ENCODE results near the gene DAGLA.

The DAGLA gene

DNA sequence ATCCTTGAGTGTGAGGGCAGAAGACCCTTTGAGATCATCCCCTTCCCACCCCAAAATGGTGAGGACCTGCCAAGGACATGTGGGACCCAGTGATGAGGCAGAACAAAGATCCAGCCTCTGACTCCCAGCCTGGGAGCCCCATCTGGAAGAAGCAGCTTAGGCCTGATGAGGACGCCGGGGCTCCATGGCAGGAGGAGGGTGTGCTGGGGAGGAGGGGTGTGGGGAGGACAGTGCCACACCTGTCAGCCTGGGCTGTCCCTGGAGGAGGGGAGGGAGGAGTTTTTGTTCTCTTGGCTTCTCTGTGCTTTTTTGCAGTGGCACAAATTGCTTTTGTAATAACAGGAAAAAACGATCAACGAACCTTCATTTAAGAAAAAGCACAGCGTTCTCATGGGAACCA, 44.4 kb upstream of the DAGLA start:
- Histone ChIP-seq H3K4me3 (ENCODE audit: low read depth, low read length, poor library complexity, severe bottlenecking) (no peak overlapping the region), H3K27ac (ENCODE audit: low read depth, low read length, poor library complexity, severe bottlenecking) (no peak overlapping the region), H3K4me1 (ENCODE audit: insufficient read depth, low read length, severe bottlenecking) (no peaks in the 10 kb centered on the region), H3K79me2 (ENCODE audit: insufficient read depth, low read length) (no peaks in the 10 kb centered on the region), H3K4me2 (ENCODE audit: low read length) (no peak overlapping the region), H3K9ac (ENCODE audit: low read length) (no peak overlapping the region), H2AFZ (ENCODE audit: low read length) (no peak overlapping the region), H3K9me2 (ENCODE audit: low read depth, low read length) (no peaks in the 10 kb centered on the region), H3K27me3 (ENCODE audit: insufficient read depth, low read length) (no peaks in the 10 kb centered on the region), H3K9me3 (ENCODE audit: low read length) (no peaks in the 10 kb centered on the region), H3F3A (ENCODE audit: insufficient read depth, low read length) (no peaks in the 10 kb centered on the region), H4K20me1 (ENCODE audit: insufficient read depth, low read length) (no peaks in the 10 kb centered on the region), H3K36me3 (ENCODE audit: insufficient read depth, low read length) (no peaks in the 10 kb centered on the region)
- TF ChIP-seq, protein P1, sequence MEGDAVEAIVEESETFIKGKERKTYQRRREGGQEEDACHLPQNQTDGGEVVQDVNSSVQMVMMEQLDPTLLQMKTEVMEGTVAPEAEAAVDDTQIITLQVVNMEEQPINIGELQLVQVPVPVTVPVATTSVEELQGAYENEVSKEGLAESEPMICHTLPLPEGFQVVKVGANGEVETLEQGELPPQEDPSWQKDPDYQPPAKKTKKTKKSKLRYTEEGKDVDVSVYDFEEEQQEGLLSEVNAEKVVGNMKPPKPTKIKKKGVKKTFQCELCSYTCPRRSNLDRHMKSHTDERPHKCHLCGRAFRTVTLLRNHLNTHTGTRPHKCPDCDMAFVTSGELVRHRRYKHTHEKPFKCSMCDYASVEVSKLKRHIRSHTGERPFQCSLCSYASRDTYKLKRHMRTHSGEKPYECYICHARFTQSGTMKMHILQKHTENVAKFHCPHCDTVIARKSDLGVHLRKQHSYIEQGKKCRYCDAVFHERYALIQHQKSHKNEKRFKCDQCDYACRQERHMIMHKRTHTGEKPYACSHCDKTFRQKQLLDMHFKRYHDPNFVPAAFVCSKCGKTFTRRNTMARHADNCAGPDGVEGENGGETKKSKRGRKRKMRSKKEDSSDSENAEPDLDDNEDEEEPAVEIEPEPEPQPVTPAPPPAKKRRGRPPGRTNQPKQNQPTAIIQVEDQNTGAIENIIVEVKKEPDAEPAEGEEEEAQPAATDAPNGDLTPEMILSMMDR (IDR thresholded peaks at IDR 0.05; ENCODE audit: low read length) = no peak
- no peak for TF ChIP-seq EZH2 (IDR thresholded peaks at IDR 0.05; ENCODE audit: borderline replicate concordance, low read length)

DNA sequence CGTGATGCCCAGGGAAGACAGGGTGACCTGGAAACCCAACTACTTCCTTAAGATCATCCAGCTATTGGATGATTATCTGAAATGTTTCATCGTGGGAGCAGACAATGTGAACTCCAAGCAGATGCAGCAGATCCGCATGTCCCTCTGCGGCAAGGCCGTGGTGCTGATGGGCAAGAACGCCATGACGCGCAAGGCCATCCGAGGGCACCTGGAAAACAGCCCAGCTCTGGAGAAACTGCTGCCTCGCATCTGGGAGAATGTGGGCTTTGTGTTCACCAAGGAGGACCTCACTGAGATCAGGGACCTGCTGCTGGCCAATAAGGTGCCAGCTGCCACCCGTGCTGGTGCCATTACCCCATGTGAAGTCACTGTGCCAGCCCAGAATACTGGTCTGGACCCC, 43.5 kb upstream of the DAGLA start:
- no peak overlapping the region for H2AFZ ChIP-seq (ENCODE audit: low read length)
- TF ChIP-seq, protein P1 (IDR thresholded peaks at IDR 0.05; ENCODE audit: low read length) = no peak
- TF ChIP-seq EZH2 (IDR thresholded peaks at IDR 0.05; ENCODE audit: borderline replicate concordance, low read length) = no peak
- no peaks in the 10 kb centered on the region for H3K36me3 ChIP-seq (ENCODE audit: insufficient read depth, low read length)

DNA sequence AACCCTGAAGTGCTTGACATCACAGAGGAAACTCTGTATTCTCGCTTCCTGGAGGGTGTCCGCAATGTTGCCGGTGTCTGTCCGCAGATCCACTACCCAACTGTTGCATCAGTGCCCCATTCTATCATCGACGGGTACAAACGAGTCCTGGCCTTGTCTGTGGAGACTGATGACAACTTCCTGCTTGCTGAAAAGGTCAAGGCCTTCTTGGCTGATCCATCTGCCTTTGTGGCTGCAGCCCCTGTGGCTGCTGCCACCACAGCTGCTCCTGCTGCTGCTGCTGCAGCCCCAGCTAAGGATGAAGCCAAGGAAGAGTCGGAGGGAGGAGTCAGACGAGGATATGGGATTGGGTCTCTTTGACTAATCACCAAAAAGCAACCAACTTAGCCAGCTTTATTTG, 42.9 kb upstream of the DAGLA start:
- Histone ChIP-seq H3K79me2 (ENCODE audit: insufficient read depth, low read length) (no peaks in the 10 kb centered on the region), H3K4me2 (ENCODE audit: low read length) (no peak overlapping the region), H3K4me3 (ENCODE audit: low read depth, low read length, poor library complexity, severe bottlenecking) (no peak overlapping the region), H3K27ac (ENCODE audit: low read depth, low read length, poor library complexity, severe bottlenecking) (no peak overlapping the region), H3K9me2 (ENCODE audit: low read depth, low read length) (no peaks in the 10 kb centered on the region), H3F3A (ENCODE audit: insufficient read depth, low read length) (no peaks in the 10 kb centered on the region), H3K9me3 (ENCODE audit: low read length) (no peaks in the 10 kb centered on the region), H2AFZ (ENCODE audit: low read length) (no peak overlapping the region), H4K20me1 (ENCODE audit: insufficient read depth, low read length) (no peaks in the 10 kb centered on the region), H3K36me3 (ENCODE audit: insufficient read depth, low read length) (no peaks in the 10 kb centered on the region), H3K27me3 (ENCODE audit: insufficient read depth, low read length) (no peaks in the 10 kb centered on the region), H3K9ac (ENCODE audit: low read length) (no peak overlapping the region), H3K4me1 (ENCODE audit: insufficient read depth, low read length, severe bottlenecking) (no peaks in the 10 kb centered on the region)
- TF ChIP-seq EZH2 (IDR thresholded peaks at IDR 0.05; ENCODE audit: borderline replicate concordance, low read length) = no peak
- TF ChIP-seq, protein P1 (IDR thresholded peaks at IDR 0.05; ENCODE audit: low read length) = no peak

More for the DNA sequence above, 43.5 kb upstream of the DAGLA start:
- H3K79me2 ChIP-seq (ENCODE audit: insufficient read depth, low read length) = no peaks in the 10 kb centered on the region
- no peaks in the 10 kb centered on the region for H3K9me3 ChIP-seq (ENCODE audit: low read length)
- no peaks in the 10 kb centered on the region for H4K20me1 ChIP-seq (ENCODE audit: insufficient read depth, low read length)
- no peak overlapping the region for H3K4me3 ChIP-seq (ENCODE audit: low read depth, low read length, poor library complexity, severe bottlenecking)
- H3K4me1 ChIP-seq (ENCODE audit: insufficient read depth, low read length, severe bottlenecking) = no peaks in the 10 kb centered on the region
- no peaks in the 10 kb centered on the region for H3K9me2 ChIP-seq (ENCODE audit: low read depth, low read length)
- no peak overlapping the region for H3K27ac ChIP-seq (ENCODE audit: low read depth, low read length, poor library complexity, severe bottlenecking)
- H3K4me2 ChIP-seq (ENCODE audit: low read length) = no peak overlapping the region
- H3F3A ChIP-seq (ENCODE audit: insufficient read depth, low read length) = no peaks in the 10 kb centered on the region
- no peaks in the 10 kb centered on the region for H3K27me3 ChIP-seq (ENCODE audit: insufficient read depth, low read length)
- no peak overlapping the region for H3K9ac ChIP-seq (ENCODE audit: low read length)

All from OCI-LY1 (cell line).